Measurements from ENCODE around the gene TTC28. TPM values are rescaled to one million over a fixed set of nuclear protein-coding genes. Genes with fewer than 3 reads are reported as not detected.
"Not testable (repeated sequence)": the region's sequence is repeated elsewhere in the genome, so short reads cannot be mapped to it uniquely, and the experiment has no call there.

TTC28 gene
- total RNA-seq, 3 donors from 2014 or later = 0.66 to 0.90 (median 0.71) TPM

- Mint-ChIP-seq H3K9me3 (no peaks in the 10 kb centered on the region), H3K4me3 (no peak overlapping the region), H3K27me3 (ENCODE audit: low read depth) (peaks cover 11% of the 10 kb centered on the region), H3K4me1 (ENCODE audit: low read depth) (no peaks in the 10 kb centered on the region), H3K36me3 (ENCODE audit: insufficient read depth) (no peaks in the 10 kb centered on the region)
- DNase-seq (no peak), ATAC-seq (no peak)
Observed at GRCh38 chr22:28183078-28183860, 496.4 kb downstream of the TTC28 start.

GRCh38 chr22:28180804-28181731, 498.6 kb downstream of the TTC28 start:
- Mint-ChIP-seq H3K9me3 (no peaks in the 10 kb centered on the region), H3K27me3 (ENCODE audit: low read depth) (peaks cover under 1% of the 10 kb centered on the region), H3K4me1 (ENCODE audit: low read depth) (no peaks in the 10 kb centered on the region), H3K4me3 (no peak overlapping the region), H3K36me3 (ENCODE audit: insufficient read depth) (no peaks in the 10 kb centered on the region)
- DNase-seq = no peak
- ATAC-seq = no peak

GRCh38 chr22:28179392-28179791, 500.2 kb downstream of the TTC28 start:
- ATAC-seq (no peak), DNase-seq (no peak)
- no peaks in the 10 kb centered on the region for H3K36me3 Mint-ChIP-seq (ENCODE audit: insufficient read depth)
- H3K9me3 Mint-ChIP-seq = no peaks in the 10 kb centered on the region
- no peaks in the 10 kb centered on the region for H3K27me3 Mint-ChIP-seq (ENCODE audit: low read depth)
- no peak overlapping the region for H3K4me3 Mint-ChIP-seq
- no peaks in the 10 kb centered on the region for H3K4me1 Mint-ChIP-seq (ENCODE audit: low read depth)

- H3K4me1 Mint-ChIP-seq (ENCODE audit: low read depth) = no peaks in the 10 kb centered on the region
- no peak overlapping the region for H3K4me3 Mint-ChIP-seq
- DNase-seq = no peak
- H3K27me3 Mint-ChIP-seq (ENCODE audit: low read depth) = no peaks in the 10 kb centered on the region
- ATAC-seq = no peak
- H3K9me3 Mint-ChIP-seq = no peaks in the 10 kb centered on the region
- no peaks in the 10 kb centered on the region for H3K36me3 Mint-ChIP-seq (ENCODE audit: insufficient read depth)
Observed at GRCh38 chr22:28175730-28176492, 503.7 kb downstream of the TTC28 start.

GRCh38 chr22:28174509-28174908, 505.1 kb downstream of the TTC28 start:
- H3K4me1 Mint-ChIP-seq (ENCODE audit: low read depth) = no peaks in the 10 kb centered on the region

GRCh38 chr22:28172892-28173670, 506.6 kb downstream of the TTC28 start:
- no peak for ATAC-seq
- H3K4me1 Mint-ChIP-seq (ENCODE audit: low read depth) = no peaks in the 10 kb centered on the region
- no peaks in the 10 kb centered on the region for H3K27me3 Mint-ChIP-seq (ENCODE audit: low read depth)
- no peaks in the 10 kb centered on the region for H3K36me3 Mint-ChIP-seq (ENCODE audit: insufficient read depth)
- DNase-seq = no peak
- no peak overlapping the region for H3K4me3 Mint-ChIP-seq
- H3K9me3 Mint-ChIP-seq = no peaks in the 10 kb centered on the region

More at GRCh38 chr22:28174509-28174908, 505.1 kb downstream of the TTC28 start:
- Mint-ChIP-seq H3K27me3 (ENCODE audit: low read depth) (no peaks in the 10 kb centered on the region), H3K9me3 (no peaks in the 10 kb centered on the region), H3K36me3 (ENCODE audit: insufficient read depth) (no peaks in the 10 kb centered on the region), H3K4me3 (no peak overlapping the region)
- ATAC-seq = no peak
- DNase-seq = no peak

GRCh38 chr22:28171712-28172111, 507.9 kb downstream of the TTC28 start:
- Mint-ChIP-seq H3K9me3 (no peaks in the 10 kb centered on the region), H3K4me3 (no peak overlapping the region), H3K27me3 (ENCODE audit: low read depth) (no peaks in the 10 kb centered on the region), H3K4me1 (ENCODE audit: low read depth) (no peaks in the 10 kb centered on the region), H3K36me3 (ENCODE audit: insufficient read depth) (no peaks in the 10 kb centered on the region)
- ATAC-seq (no peak), DNase-seq (no peak)

GRCh38 chr22:28171115-28171514, 508.5 kb downstream of the TTC28 start:
- DNase-seq = no peak
- Mint-ChIP-seq H3K4me1 (ENCODE audit: low read depth) (no peaks in the 10 kb centered on the region), H3K4me3 (no peak overlapping the region), H3K9me3 (no peaks in the 10 kb centered on the region), H3K36me3 (ENCODE audit: insufficient read depth) (no peaks in the 10 kb centered on the region), H3K27me3 (ENCODE audit: low read depth) (no peaks in the 10 kb centered on the region)
- no peak for ATAC-seq

- H3K4me3 Mint-ChIP-seq; H3K36me3 Mint-ChIP-seq (ENCODE audit: insufficient read depth); ATAC-seq; H3K27me3 Mint-ChIP-seq (ENCODE audit: low read depth); H3K9me3 Mint-ChIP-seq; DNase-seq; H3K4me1 Mint-ChIP-seq (ENCODE audit: low read depth): not testable (repeated sequence)
Observed at GRCh38 chr22:28169314-28169713, 510.3 kb downstream of the TTC28 start.

GRCh38 chr22:28155808-28156207, 523.8 kb downstream of the TTC28 start:
- no peaks in the 10 kb centered on the region for H3K27me3 Mint-ChIP-seq (ENCODE audit: low read depth)
- no peaks in the 10 kb centered on the region for H3K4me1 Mint-ChIP-seq (ENCODE audit: low read depth)
- no peak for ATAC-seq
- peaks cover 10% of the 10 kb centered on the region for H3K9me3 Mint-ChIP-seq
- no peaks in the 10 kb centered on the region for H3K36me3 Mint-ChIP-seq (ENCODE audit: insufficient read depth)
- H3K4me3 Mint-ChIP-seq = no peak overlapping the region
- no peak for DNase-seq

GRCh38 chr22:28154861-28155260, 524.8 kb downstream of the TTC28 start:
- peaks cover 10% of the 10 kb centered on the region for H3K9me3 Mint-ChIP-seq

GRCh38 chr22:28151151-28151816, 528.4 kb downstream of the TTC28 start:
- H3K9me3 Mint-ChIP-seq = no peaks in the 10 kb centered on the region
- DNase-seq (no peak), ATAC-seq (no peak)
- H3K36me3 Mint-ChIP-seq (ENCODE audit: insufficient read depth) = no peaks in the 10 kb centered on the region
- H3K4me1 Mint-ChIP-seq (ENCODE audit: low read depth) = no peaks in the 10 kb centered on the region
- no peaks in the 10 kb centered on the region for H3K27me3 Mint-ChIP-seq (ENCODE audit: low read depth)
- H3K4me3 Mint-ChIP-seq = no peak overlapping the region

More at GRCh38 chr22:28154861-28155260, 524.8 kb downstream of the TTC28 start:
- no peaks in the 10 kb centered on the region for H3K4me1 Mint-ChIP-seq (ENCODE audit: low read depth)
- H3K36me3 Mint-ChIP-seq (ENCODE audit: insufficient read depth) = no peaks in the 10 kb centered on the region
- ATAC-seq = no peak
- H3K27me3 Mint-ChIP-seq (ENCODE audit: low read depth) = no peaks in the 10 kb centered on the region
- DNase-seq = no peak
- H3K4me3 Mint-ChIP-seq = no peak overlapping the region

- Mint-ChIP-seq H3K9me3 (no peaks in the 10 kb centered on the region), H3K36me3 (ENCODE audit: insufficient read depth) (no peaks in the 10 kb centered on the region), H3K4me1 (ENCODE audit: low read depth) (no peaks in the 10 kb centered on the region), H3K4me3 (no peak overlapping the region), H3K27me3 (ENCODE audit: low read depth) (no peaks in the 10 kb centered on the region)
- no peak for DNase-seq
- no peak for ATAC-seq
Observed at GRCh38 chr22:28148816-28149465, 530.7 kb downstream of the TTC28 start.

All from activated T-cell treated with anti-CD3 and anti-CD28 coated beads, Interleukin-2, amount 50 U/mL, for 4 hours (primary cell).